Measurements from ENCODE around the gene QSOX1.
A peak's percentile ranks its signal among the peaks of the same experiment; 100 is the strongest.

QSOX1 gene

GRCh38 chr1:180171691-180172090 is 17.0 kb downstream of the QSOX1 start:
- H3K27ac Mint-ChIP-seq = no peak overlapping the region
- ATAC-seq (no peak), DNase-seq (no peak)
- no peak overlapping the region for H3K4me3 Mint-ChIP-seq
- no peaks in the 10 kb centered on the region for H3K27me3 Mint-ChIP-seq
- peaks cover 2% of the 10 kb centered on the region for H3K36me3 Mint-ChIP-seq (ENCODE audit: low read depth)
- H3K9me3 Mint-ChIP-seq = no peaks in the 10 kb centered on the region
- no peaks in the 10 kb centered on the region for H3K4me1 Mint-ChIP-seq

DNA sequence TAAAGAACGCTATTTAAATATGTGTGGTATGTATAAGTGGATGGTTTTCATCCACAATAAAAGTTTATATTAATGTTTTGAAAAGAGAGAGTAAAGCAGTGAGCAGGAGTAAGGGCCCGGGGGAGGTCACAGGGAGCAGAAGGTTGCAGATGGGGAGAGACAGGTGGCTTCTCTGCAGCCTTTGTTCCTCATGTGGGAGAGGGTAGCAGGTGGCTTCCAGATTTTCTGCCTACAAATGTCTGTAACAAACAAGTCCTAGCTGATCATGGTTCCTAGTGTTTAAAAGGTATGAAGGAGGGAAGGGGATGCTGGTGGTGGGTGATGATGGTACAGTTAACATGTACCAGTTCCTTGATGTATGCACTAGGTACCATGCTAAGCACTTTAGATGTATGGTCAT is 18.8 kb downstream of the QSOX1 start:
- peaks cover 2% of the 10 kb centered on the region for H3K36me3 Mint-ChIP-seq (ENCODE audit: low read depth)

GRCh38 chr1:180173952-180174351 is 19.3 kb downstream of the QSOX1 start:
- Mint-ChIP-seq H3K4me3 (no peak overlapping the region), H3K36me3 (ENCODE audit: low read depth) (no peaks in the 10 kb centered on the region), H3K9me3 (no peaks in the 10 kb centered on the region), H3K27ac (no peak overlapping the region), H3K27me3 (no peaks in the 10 kb centered on the region), H3K4me1 (no peaks in the 10 kb centered on the region)
- ATAC-seq (no peak), DNase-seq (no peak)

More for the DNA sequence above, 18.8 kb downstream of the QSOX1 start:
- no peaks in the 10 kb centered on the region for H3K9me3 Mint-ChIP-seq
- no peaks in the 10 kb centered on the region for H3K27me3 Mint-ChIP-seq
- H3K27ac Mint-ChIP-seq = no peak overlapping the region
- no peak overlapping the region for H3K4me3 Mint-ChIP-seq
- ATAC-seq (no peak), DNase-seq (no peak)
- H3K4me1 Mint-ChIP-seq = no peaks in the 10 kb centered on the region

DNA sequence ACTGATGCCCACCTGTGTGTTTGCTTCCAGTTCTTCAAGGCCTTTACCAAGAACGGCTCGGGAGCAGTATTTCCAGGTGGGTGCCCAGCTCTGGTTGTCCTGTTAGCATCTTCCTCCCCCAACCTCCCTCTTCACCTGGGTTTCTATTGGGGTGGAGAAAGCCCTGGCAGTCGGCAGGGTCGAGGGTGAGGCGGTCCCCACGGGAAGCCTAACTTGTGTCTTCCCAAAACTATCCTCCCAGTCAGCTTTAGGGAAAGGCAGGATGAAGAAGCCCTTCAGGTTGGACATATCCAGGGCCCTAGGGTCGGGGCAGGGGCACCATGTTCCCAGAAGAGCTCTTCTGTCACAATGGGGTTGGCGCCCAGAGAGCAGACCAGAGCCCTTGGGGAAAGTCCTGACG is 20.6 kb downstream of the QSOX1 start:
- Mint-ChIP-seq H3K4me3 (no peak overlapping the region), H3K27ac (no peak overlapping the region), H3K4me1 (no peaks in the 10 kb centered on the region), H3K36me3 (ENCODE audit: low read depth) (no peaks in the 10 kb centered on the region), H3K9me3 (no peaks in the 10 kb centered on the region), H3K27me3 (no peaks in the 10 kb centered on the region)
- no peak for DNase-seq
- no peak for ATAC-seq

DNA sequence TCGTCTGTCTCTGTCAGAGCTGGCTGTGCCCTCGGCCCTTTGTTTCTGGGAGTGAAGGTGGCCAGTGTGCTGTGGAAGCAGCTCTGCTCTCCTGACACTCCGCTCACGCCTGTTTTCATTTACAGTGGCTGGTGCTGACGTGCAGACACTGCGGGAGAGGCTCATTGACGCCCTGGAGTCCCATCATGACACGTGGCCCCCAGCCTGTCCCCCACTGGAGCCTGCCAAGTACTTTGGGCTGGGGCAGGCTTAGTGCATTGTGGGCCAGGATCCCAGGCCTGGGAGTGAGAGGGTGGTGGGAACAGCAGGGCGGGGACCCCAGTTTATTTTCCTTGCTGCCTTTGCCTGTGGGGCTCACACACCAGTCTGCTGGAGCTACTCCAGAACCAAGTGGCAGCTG is 21.1 kb downstream of the QSOX1 start:
- H3K27me3 Mint-ChIP-seq = no peaks in the 10 kb centered on the region
- H3K27ac Mint-ChIP-seq = no peak overlapping the region
- H3K36me3 Mint-ChIP-seq (ENCODE audit: low read depth) = no peaks in the 10 kb centered on the region
- no peaks in the 10 kb centered on the region for H3K9me3 Mint-ChIP-seq
- no peak for DNase-seq
- H3K4me3 Mint-ChIP-seq = no peak overlapping the region
- H3K4me1 Mint-ChIP-seq = no peaks in the 10 kb centered on the region
- no peak for ATAC-seq

- DNase-seq (no peak), ATAC-seq (no peak)
- H3K27me3 Mint-ChIP-seq = no peaks in the 10 kb centered on the region
- H3K4me3 Mint-ChIP-seq = no peak overlapping the region
- H3K36me3 Mint-ChIP-seq (ENCODE audit: low read depth) = no peaks in the 10 kb centered on the region
- no peaks in the 10 kb centered on the region for H3K4me1 Mint-ChIP-seq
- H3K27ac Mint-ChIP-seq = no peak overlapping the region
- H3K9me3 Mint-ChIP-seq = no peaks in the 10 kb centered on the region
Observed at GRCh38 chr1:180176965-180177364, 22.3 kb downstream of the QSOX1 start.

DNA sequence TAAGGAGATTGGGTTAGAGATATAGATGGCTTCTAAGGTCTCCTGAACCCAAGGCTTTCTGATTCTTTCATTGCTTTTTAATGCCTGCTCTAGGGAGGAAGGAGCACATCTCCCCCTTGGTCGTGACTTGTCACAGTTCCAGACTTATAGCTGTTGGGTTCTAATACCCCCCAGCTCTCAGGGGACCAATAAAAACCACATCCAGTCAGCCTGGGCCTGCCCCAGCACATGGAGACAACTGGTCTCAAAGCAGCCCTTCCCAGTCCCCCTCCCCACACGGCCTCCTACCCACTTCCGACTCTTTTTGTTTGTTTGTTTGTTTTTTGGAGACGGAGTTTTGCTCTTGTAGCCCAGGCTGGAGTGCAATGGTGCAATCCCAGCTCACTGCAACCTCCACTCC is 23.3 kb downstream of the QSOX1 start:
- H3K27ac Mint-ChIP-seq = no peak overlapping the region
- no peak overlapping the region for H3K4me3 Mint-ChIP-seq
- H3K36me3 Mint-ChIP-seq (ENCODE audit: low read depth) = no peaks in the 10 kb centered on the region
- no peaks in the 10 kb centered on the region for H3K4me1 Mint-ChIP-seq
- no peak for DNase-seq
- H3K27me3 Mint-ChIP-seq = no peaks in the 10 kb centered on the region
- H3K9me3 Mint-ChIP-seq = no peaks in the 10 kb centered on the region
- ATAC-seq = no peak

GRCh38 chr1:180178511-180179161 is 24.0 kb downstream of the QSOX1 start:
- ATAC-seq (no peak), DNase-seq (peak; percentile 74)
- no peaks in the 10 kb centered on the region for H3K36me3 Mint-ChIP-seq (ENCODE audit: low read depth)
- H3K4me1 Mint-ChIP-seq = no peaks in the 10 kb centered on the region
- H3K4me3 Mint-ChIP-seq = no peak overlapping the region
- H3K27ac Mint-ChIP-seq = no peak overlapping the region
- H3K9me3 Mint-ChIP-seq = no peaks in the 10 kb centered on the region
- H3K27me3 Mint-ChIP-seq = no peaks in the 10 kb centered on the region

DNA sequence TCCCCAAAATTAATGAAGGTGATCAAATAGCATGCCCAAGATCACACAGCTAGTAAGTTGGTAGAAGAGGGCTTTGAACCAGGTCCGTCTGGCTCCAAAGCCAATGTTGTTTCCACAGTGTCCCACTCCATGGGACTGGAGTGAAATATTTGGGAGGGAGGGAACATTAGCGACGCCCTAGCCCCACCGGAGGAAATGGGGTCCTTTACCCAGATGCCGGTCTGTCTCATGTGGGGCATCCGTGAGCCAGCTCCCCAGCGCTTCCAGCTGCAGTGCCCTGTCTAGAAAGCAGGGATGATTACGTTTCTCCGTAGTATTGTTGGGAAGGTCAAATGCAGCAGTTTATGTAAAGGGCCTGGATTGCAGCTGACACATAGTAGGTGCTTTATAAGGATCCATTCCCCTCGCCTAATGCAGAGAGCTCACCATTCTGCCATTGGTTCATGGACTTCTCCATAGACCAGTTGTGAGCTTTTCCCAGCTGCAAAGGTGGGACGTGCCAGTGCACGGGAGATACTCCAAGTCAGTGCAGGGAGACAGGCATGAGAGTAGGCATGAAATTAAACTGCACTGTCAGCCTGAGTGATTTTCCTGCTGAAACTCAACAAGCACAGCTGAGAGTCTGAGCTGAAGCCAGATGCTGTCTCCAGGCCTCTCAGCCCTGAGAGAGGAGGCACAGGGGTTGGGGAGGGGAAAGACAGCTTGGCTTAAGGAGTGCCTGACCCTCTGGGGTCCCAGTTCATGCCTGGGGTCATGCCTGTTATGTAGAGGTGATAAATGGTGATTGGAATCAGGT is 24.7 kb downstream of the QSOX1 start:
- H3K9me3 Mint-ChIP-seq = no peaks in the 10 kb centered on the region
- H3K4me1 Mint-ChIP-seq = no peaks in the 10 kb centered on the region
- no peak overlapping the region for H3K4me3 Mint-ChIP-seq
- peaks cover 5% of the 10 kb centered on the region for H3K36me3 Mint-ChIP-seq (ENCODE audit: low read depth)
- DNase-seq (no peak), ATAC-seq (no peak)
- no peaks in the 10 kb centered on the region for H3K27me3 Mint-ChIP-seq
- no peak overlapping the region for H3K27ac Mint-ChIP-seq

DNA sequence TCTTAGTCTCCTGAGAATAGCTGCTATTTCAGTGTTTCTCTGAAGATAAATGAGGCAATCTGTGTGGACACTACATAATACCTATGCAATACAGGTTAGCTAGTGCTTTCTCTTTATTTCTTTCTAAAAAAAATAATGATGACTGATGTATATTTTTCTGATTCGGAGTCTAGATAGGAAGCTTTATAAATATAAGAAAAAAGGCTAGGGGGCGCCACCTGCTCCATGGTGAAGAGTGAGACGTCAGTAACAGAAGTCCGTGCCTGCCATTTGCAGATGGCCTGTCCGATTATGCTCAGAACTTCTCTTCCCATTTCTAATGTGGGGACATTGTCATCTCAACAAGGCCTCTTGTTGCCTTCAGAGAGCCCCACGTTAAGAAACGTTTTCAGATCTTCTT is 26.4 kb downstream of the QSOX1 start:
- no peaks in the 10 kb centered on the region for H3K27me3 Mint-ChIP-seq
- H3K4me3 Mint-ChIP-seq = no peak overlapping the region
- ATAC-seq = no peak
- H3K9me3 Mint-ChIP-seq = no peaks in the 10 kb centered on the region
- H3K4me1 Mint-ChIP-seq = no peaks in the 10 kb centered on the region
- H3K36me3 Mint-ChIP-seq (ENCODE audit: low read depth) = peaks cover 5% of the 10 kb centered on the region
- no peak overlapping the region for H3K27ac Mint-ChIP-seq
- DNase-seq = peak; percentile 34

GRCh38 chr1:180181996-180182642 is 27.4 kb downstream of the QSOX1 start:
- Mint-ChIP-seq H3K9me3 (no peaks in the 10 kb centered on the region), H3K27me3 (no peaks in the 10 kb centered on the region), H3K4me3 (no peak overlapping the region), H3K27ac (no peak overlapping the region), H3K4me1 (no peaks in the 10 kb centered on the region), H3K36me3 (ENCODE audit: low read depth) (peaks cover 5% of the 10 kb centered on the region)
- DNase-seq = no peak
- ATAC-seq = no peak

GRCh38 chr1:180182643-180183311 is 28.1 kb downstream of the QSOX1 start:
- Mint-ChIP-seq H3K9me3 (no peaks in the 10 kb centered on the region), H3K27ac (no peak overlapping the region), H3K4me3 (no peak overlapping the region), H3K36me3 (ENCODE audit: low read depth) (peaks cover 5% of the 10 kb centered on the region), H3K27me3 (no peaks in the 10 kb centered on the region), H3K4me1 (no peaks in the 10 kb centered on the region)
- ATAC-seq = no peak
- DNase-seq = no peak

DNA sequence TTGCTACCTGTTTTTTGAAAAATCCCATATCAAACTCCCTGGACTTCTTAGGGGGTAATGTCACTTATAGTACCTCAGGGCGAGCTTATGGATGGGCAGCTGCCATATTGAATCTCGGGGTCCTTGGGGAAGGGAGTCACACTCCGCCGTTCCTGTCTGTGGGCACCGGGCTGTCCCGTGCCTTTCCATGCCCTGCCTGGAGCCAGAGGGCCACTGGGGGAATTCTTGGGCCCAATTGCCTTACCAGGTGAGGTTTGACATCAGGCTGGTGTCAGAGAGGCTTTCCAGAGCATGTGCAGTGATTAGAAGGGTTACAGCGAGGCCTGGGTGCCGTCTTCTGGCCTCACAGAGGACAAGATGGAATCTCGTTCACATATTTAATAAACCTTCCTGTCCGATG is 28.8 kb downstream of the QSOX1 start:
- Mint-ChIP-seq H3K36me3 (ENCODE audit: low read depth) (peaks cover 5% of the 10 kb centered on the region), H3K27ac (no peak overlapping the region), H3K4me3 (no peak overlapping the region), H3K9me3 (no peaks in the 10 kb centered on the region), H3K27me3 (no peaks in the 10 kb centered on the region), H3K4me1 (no peaks in the 10 kb centered on the region)
- no peak for DNase-seq
- no peak for ATAC-seq

DNA sequence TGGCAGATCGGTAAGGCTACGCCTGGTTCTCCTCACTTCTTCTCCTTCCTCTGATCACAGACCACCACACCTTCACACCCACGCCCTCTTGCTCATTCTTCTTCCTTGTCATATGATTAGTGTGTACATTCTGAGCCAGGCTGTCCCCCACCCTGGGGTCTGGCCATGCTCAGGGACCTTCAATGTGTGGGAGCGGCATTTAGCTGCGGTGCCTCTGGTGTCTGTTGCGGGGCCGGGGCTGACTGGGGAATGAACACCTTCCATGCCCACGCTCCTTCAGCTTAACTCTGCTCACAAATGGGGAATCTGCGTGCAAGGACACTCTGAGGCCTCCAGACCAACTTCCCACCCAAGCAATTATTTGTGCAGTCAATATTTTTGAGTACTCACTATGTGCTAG is 29.4 kb downstream of the QSOX1 start:
- H3K36me3 Mint-ChIP-seq (ENCODE audit: low read depth) = peaks cover 5% of the 10 kb centered on the region
- H3K27me3 Mint-ChIP-seq = no peaks in the 10 kb centered on the region
- ATAC-seq (no peak), DNase-seq (no peak)
- H3K9me3 Mint-ChIP-seq = no peaks in the 10 kb centered on the region
- H3K4me3 Mint-ChIP-seq = no peak overlapping the region
- H3K27ac Mint-ChIP-seq = no peak overlapping the region
- H3K4me1 Mint-ChIP-seq = no peaks in the 10 kb centered on the region

GRCh38 chr1:180185281-180185680 is 30.6 kb downstream of the QSOX1 start:
- ATAC-seq = no peak
- no peaks in the 10 kb centered on the region for H3K4me1 Mint-ChIP-seq
- no peak for DNase-seq
- H3K27me3 Mint-ChIP-seq = no peaks in the 10 kb centered on the region
- H3K27ac Mint-ChIP-seq = no peak overlapping the region
- H3K4me3 Mint-ChIP-seq = no peak overlapping the region
- H3K9me3 Mint-ChIP-seq = no peaks in the 10 kb centered on the region
- H3K36me3 Mint-ChIP-seq (ENCODE audit: low read depth) = peaks cover 9% of the 10 kb centered on the region

All from activated naive CD8-positive, alpha-beta T cell treated with anti-CD3 and anti-CD28 coated beads, Interleukin-2, amount 50 U/mL, for 24 hours (primary cell).